ENCODE measurements around the gene TMTC3.
"Not testable (repeated sequence)": the region's sequence is repeated elsewhere in the genome, so short reads cannot be mapped to it uniquely, and the experiment has no call there.

TMTC3 gene

GRCh38 chr12:88141774-88142609 lies at the start of gene TMTC3, which contains the start of gene CEP290:
TMTC3 (plus strand) TSS chr12:88142307; CDS start chr12:88148316, 6,009 bp downstream.
CEP290 (minus strand) TSS chr12:88142088; CDS start chr12:88141307, 781 bp downstream.
- DNase-seq (ENCODE audit: low read depth), result peak; percentile 93

GRCh38 chr12:88092771-88093170 lies 49.3 kb upstream of the TMTC3 start:
- DNase-seq (ENCODE audit: low read depth), result no peak

GRCh38 chr12:88093573-88093972 lies 48.5 kb upstream of the TMTC3 start:
- DNase-seq (ENCODE audit: low read depth), result no peak

- DNase-seq (ENCODE audit: low read depth), result no peak
Observed at GRCh38 chr12:88108021-88108420, 34.1 kb upstream of the TMTC3 start.

- no peak for DNase-seq (ENCODE audit: low read depth)
Observed at GRCh38 chr12:88111074-88111652, 30.9 kb upstream of the TMTC3 start.

GRCh38 chr12:88113871-88114270 lies 28.2 kb upstream of the TMTC3 start:
- DNase-seq (ENCODE audit: low read depth), result no peak

- DNase-seq (ENCODE audit: low read depth), result no peak
Observed at GRCh38 chr12:88122666-88123065, 19.4 kb upstream of the TMTC3 start.

- no peak for DNase-seq (ENCODE audit: low read depth)
Observed at GRCh38 chr12:88127099-88127498, 15.0 kb upstream of the TMTC3 start.

GRCh38 chr12:88127855-88128254 lies 14.3 kb upstream of the TMTC3 start:
- DNase-seq (ENCODE audit: low read depth), result no peak

- DNase-seq (ENCODE audit: low read depth), result no peak
Observed at GRCh38 chr12:88132392-88132791, 9.7 kb upstream of the TMTC3 start.

- not testable (repeated sequence) for DNase-seq (ENCODE audit: low read depth)
Observed at GRCh38 chr12:88133181-88133580, 8.9 kb upstream of the TMTC3 start.

GRCh38 chr12:88139711-88140110 lies 2.4 kb upstream of the TMTC3 start:
- not testable (repeated sequence) for DNase-seq (ENCODE audit: low read depth)

GRCh38 chr12:88141425-88141773 lies 708 bp upstream of the TMTC3 start:
- DNase-seq (ENCODE audit: low read depth), result no peak

GRCh38 chr12:88142610-88142991 lies 494 bp downstream of the TMTC3 start:
- DNase-seq (ENCODE audit: low read depth), result no peak

- no peak for DNase-seq (ENCODE audit: low read depth)
Observed at GRCh38 chr12:88144037-88144436, 1.9 kb downstream of the TMTC3 start.

GRCh38 chr12:88144546-88145468 lies 2.7 kb downstream of the TMTC3 start:
- no peak for DNase-seq (ENCODE audit: low read depth)

GRCh38 chr12:88145567-88146505 lies 3.7 kb downstream of the TMTC3 start:
- no peak for DNase-seq (ENCODE audit: low read depth)

GRCh38 chr12:88150063-88150462 lies 8.0 kb downstream of the TMTC3 start:
- DNase-seq (ENCODE audit: low read depth), result no peak

- no peak for DNase-seq (ENCODE audit: low read depth)
Observed at GRCh38 chr12:88153959-88154358, 11.9 kb downstream of the TMTC3 start.

- no peak for DNase-seq (ENCODE audit: low read depth)
Observed at GRCh38 chr12:88156075-88156654, 14.1 kb downstream of the TMTC3 start.

GRCh38 chr12:88163371-88163770 lies 21.3 kb downstream of the TMTC3 start:
- DNase-seq (ENCODE audit: low read depth), result no peak
